NCI-H1436 treated with DMSO at 0.1 percent for 48 hours (cell line): ENCODE data around the gene STXBP5.

Source experiments
- DNase-seq: peaks from one replicate; lab custom pipeline; 2025; lab: John Stamatoyannopoulos, UW

Gene STXBP5

GRCh38 chr6:147211349-147211748, 7.1 kb downstream of the STXBP5 start:
- no peak for DNase-seq

- no peak for DNase-seq
These were observed 7.6 kb downstream of the STXBP5 start for GRCh38 chr6:147211831-147212230.

GRCh38 chr6:147212622-147213021, 8.4 kb downstream of the STXBP5 start:
- DNase-seq: no peak

- DNase-seq: no peak
These were observed 9.6 kb downstream of the STXBP5 start for GRCh38 chr6:147213772-147214171.

GRCh38 chr6:147214248-147215227, 10.3 kb downstream of the STXBP5 start:
- no peak for DNase-seq

- no peak for DNase-seq
These were observed 12.7 kb downstream of the STXBP5 start for GRCh38 chr6:147216915-147217314.

- no peak for DNase-seq
These were observed 13.7 kb downstream of the STXBP5 start for GRCh38 chr6:147217840-147218404.

- DNase-seq: no peak
These were observed 14.6 kb downstream of the STXBP5 start for GRCh38 chr6:147218797-147219196.

- no peak for DNase-seq
These were observed 15.2 kb downstream of the STXBP5 start for GRCh38 chr6:147219463-147219862.

- no peak for DNase-seq
These were observed 16.1 kb downstream of the STXBP5 start for GRCh38 chr6:147220345-147220744.

- no peak for DNase-seq
These were observed 17.5 kb downstream of the STXBP5 start for GRCh38 chr6:147221739-147222138.

GRCh38 chr6:147222160-147222838, 18.1 kb downstream of the STXBP5 start:
- DNase-seq: no peak

- DNase-seq: no peak
These were observed 19.5 kb downstream of the STXBP5 start for GRCh38 chr6:147223736-147224135.

GRCh38 chr6:147226163-147226724, 22.0 kb downstream of the STXBP5 start:
- no peak for DNase-seq

- DNase-seq: no peak
These were observed 22.7 kb downstream of the STXBP5 start for GRCh38 chr6:147226877-147227276.

GRCh38 chr6:147227770-147228320, 23.6 kb downstream of the STXBP5 start:
- DNase-seq: no peak

GRCh38 chr6:147231589-147231988, 27.4 kb downstream of the STXBP5 start:
- no peak for DNase-seq

- DNase-seq: no peak
These were observed 30.5 kb downstream of the STXBP5 start for GRCh38 chr6:147234685-147235084.

- DNase-seq: no peak
These were observed 33.9 kb downstream of the STXBP5 start for GRCh38 chr6:147238164-147238563.

GRCh38 chr6:147238906-147239305, 34.7 kb downstream of the STXBP5 start:
- no peak for DNase-seq

- DNase-seq: no peak
These were observed 40.6 kb downstream of the STXBP5 start for GRCh38 chr6:147244832-147245231.

GRCh38 chr6:147245693-147246092, 41.5 kb downstream of the STXBP5 start:
- no peak for DNase-seq
